ENCODE results near the gene TFCP2.

Gene TFCP2

DNA sequence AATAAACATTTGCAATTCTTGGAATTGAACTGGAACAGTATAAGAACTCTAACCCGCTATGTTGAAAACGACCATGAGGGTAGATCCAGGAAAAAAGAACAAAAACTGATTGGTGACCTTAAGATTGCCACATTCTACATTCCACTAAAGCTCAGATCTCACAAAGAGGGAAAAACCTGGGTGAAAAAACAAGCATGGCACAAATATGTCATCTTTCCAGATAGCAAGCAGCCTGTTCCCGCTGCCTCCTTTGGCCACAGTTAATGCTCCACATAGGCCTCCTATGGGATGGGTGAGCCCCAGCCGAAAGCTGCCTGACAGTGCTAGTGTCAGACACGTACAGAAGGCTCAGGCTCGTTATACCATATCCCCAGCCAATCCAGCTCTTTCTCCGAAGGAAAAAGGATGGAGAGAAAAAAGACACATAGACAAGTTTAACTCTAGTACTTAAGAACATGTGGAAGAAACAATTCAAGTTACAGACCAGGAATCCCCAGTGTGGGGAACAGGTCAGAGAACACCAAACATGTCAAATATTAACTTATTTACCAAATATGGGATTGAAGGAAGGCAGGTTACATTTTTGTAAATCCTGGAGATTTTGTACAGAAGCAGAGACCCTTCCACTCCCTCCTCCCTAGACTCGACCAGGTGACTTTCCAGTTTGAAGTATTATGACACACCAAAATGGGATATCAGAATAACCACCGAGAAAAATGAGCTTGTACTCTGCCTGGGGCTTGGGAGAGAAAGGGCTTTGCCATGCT is 110.1 kb downstream of the TFCP2 start:
- Histone ChIP-seq H3K4me3 (ENCODE audit: low read depth, low read length) (no peak overlapping the region), H3K27ac (no peak overlapping the region), H3K36me3 (peaks cover 90% of the 10 kb centered on the region), H3K9me3 (ENCODE audit: severe bottlenecking) (no peaks in the 10 kb centered on the region), H3K27me3 (ENCODE audit: insufficient read depth, low read depth, severe bottlenecking) (no peaks in the 10 kb centered on the region)
- DNase-seq: no peak
- TF ChIP-seq, protein P1, sequence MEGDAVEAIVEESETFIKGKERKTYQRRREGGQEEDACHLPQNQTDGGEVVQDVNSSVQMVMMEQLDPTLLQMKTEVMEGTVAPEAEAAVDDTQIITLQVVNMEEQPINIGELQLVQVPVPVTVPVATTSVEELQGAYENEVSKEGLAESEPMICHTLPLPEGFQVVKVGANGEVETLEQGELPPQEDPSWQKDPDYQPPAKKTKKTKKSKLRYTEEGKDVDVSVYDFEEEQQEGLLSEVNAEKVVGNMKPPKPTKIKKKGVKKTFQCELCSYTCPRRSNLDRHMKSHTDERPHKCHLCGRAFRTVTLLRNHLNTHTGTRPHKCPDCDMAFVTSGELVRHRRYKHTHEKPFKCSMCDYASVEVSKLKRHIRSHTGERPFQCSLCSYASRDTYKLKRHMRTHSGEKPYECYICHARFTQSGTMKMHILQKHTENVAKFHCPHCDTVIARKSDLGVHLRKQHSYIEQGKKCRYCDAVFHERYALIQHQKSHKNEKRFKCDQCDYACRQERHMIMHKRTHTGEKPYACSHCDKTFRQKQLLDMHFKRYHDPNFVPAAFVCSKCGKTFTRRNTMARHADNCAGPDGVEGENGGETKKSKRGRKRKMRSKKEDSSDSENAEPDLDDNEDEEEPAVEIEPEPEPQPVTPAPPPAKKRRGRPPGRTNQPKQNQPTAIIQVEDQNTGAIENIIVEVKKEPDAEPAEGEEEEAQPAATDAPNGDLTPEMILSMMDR (IDR thresholded peaks at IDR 0.05; ENCODE audit: low read depth, low read length): no peak

DNA sequence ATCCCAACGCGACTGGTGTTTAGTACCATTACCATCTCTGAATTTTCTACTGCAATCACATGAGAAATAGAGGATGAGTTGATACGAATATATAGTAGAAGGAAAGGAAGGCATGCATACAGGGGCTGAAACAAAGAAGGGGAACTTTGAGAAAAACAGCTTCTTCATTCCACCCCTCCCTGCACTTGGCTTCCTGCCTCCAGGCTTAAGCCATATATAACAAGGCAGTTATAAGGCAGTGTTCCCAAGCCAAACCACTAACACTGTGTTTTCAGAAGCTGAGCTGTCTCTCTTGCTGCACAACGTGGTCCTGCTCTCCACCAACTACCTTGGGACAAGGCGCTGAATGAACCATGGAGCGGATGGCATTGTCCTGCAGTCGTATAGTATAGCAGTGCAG is 113.8 kb downstream of the TFCP2 start:
- H3K27ac ChIP-seq: no peak overlapping the region

DNA sequence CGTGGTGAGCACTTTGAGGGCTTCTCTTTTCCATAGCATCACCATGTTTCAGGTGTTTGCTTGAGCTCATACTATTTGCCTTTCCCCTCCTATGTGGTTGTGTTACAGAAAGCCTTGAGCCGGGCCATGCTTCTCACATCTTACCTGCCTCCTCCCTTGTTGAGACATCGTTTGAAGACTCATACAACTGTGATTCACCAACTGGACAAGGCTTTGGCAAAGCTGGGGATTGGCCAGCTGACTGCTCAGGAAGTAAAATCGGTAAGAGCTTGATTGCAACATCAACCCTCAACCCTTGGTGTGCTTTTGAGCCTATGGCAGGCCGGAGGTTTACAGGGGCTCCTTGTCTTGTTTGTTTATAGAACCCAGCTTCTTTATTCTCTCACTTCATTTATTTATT is 116.7 kb downstream of the TFCP2 start:
- H3K27ac ChIP-seq: no peak overlapping the region
- DNase-seq: no peak
- H3K27me3 ChIP-seq (ENCODE audit: insufficient read depth, low read depth, severe bottlenecking): no peaks in the 10 kb centered on the region
- H3K9me3 ChIP-seq (ENCODE audit: severe bottlenecking): no peaks in the 10 kb centered on the region
- TF ChIP-seq, protein P1 (IDR thresholded peaks at IDR 0.05; ENCODE audit: low read depth, low read length): no peak
- H3K4me3 ChIP-seq (ENCODE audit: low read depth, low read length): no peak overlapping the region
- peaks cover 75% of the 10 kb centered on the region for H3K36me3 ChIP-seq

More for the DNA sequence above, 113.8 kb downstream of the TFCP2 start:
- Histone ChIP-seq H3K36me3 (peaks cover 80% of the 10 kb centered on the region), H3K4me3 (ENCODE audit: low read depth, low read length) (no peak overlapping the region), H3K9me3 (ENCODE audit: severe bottlenecking) (no peaks in the 10 kb centered on the region), H3K27me3 (ENCODE audit: insufficient read depth, low read depth, severe bottlenecking) (no peaks in the 10 kb centered on the region)
- TF ChIP-seq, protein P1 (IDR thresholded peaks at IDR 0.05; ENCODE audit: low read depth, low read length): no peak
- DNase-seq: no peak

DNA sequence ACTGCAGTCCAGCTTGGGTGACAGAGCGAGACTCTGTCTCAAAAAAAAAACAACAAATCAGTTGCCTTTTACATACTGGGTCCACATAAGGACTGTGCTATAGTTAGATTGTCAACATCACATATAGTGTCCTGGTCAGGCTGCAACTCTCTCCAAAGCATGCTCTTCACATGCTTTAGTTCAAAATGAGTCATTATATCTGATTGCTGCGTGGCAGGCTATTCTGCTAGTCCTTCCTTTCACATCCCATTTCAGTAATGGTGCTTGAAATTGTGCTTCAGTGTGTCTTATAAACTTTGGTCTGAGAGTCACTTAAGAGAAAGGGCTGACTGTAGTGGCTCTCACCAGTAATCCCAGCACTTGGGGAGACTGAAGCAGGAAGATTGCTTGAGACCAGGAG is 117.9 kb downstream of the TFCP2 start:
- no peak overlapping the region for H3K27ac ChIP-seq
- H3K4me3 ChIP-seq (ENCODE audit: low read depth, low read length): no peak overlapping the region
- TF ChIP-seq, protein P1 (IDR thresholded peaks at IDR 0.05; ENCODE audit: low read depth, low read length): no peak
- no peaks in the 10 kb centered on the region for H3K27me3 ChIP-seq (ENCODE audit: insufficient read depth, low read depth, severe bottlenecking)
- peaks cover 75% of the 10 kb centered on the region for H3K36me3 ChIP-seq
- no peaks in the 10 kb centered on the region for H3K9me3 ChIP-seq (ENCODE audit: severe bottlenecking)
- no peak for DNase-seq

DNA sequence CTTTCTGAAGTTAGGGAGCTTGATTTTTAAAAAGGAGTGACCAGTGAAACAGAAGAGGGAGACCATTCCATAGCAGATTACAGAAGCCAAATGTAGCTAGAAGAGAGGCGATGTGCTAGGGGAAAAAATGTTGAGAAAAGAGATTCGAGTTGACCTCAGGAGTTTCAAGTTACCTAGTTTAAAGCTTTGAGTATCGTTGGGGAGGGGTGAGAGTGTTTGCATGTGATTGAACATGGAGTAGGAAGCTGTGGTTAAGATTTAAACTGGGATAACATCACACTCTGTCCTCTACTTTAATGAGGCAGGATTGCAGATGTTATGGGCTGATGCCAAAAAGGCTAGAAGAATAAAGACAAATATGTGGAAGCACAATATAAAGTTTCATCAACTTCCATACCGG is 121.1 kb downstream of the TFCP2 start:
- Histone ChIP-seq H3K27ac (no peak overlapping the region), H3K27me3 (ENCODE audit: insufficient read depth, low read depth, severe bottlenecking) (no peaks in the 10 kb centered on the region), H3K4me3 (ENCODE audit: low read depth, low read length) (no peak overlapping the region), H3K36me3 (peaks cover 49% of the 10 kb centered on the region), H3K9me3 (ENCODE audit: severe bottlenecking) (no peaks in the 10 kb centered on the region)
- TF ChIP-seq, protein P1 (IDR thresholded peaks at IDR 0.05; ENCODE audit: low read depth, low read length): no peak
- DNase-seq: no peak

DNA sequence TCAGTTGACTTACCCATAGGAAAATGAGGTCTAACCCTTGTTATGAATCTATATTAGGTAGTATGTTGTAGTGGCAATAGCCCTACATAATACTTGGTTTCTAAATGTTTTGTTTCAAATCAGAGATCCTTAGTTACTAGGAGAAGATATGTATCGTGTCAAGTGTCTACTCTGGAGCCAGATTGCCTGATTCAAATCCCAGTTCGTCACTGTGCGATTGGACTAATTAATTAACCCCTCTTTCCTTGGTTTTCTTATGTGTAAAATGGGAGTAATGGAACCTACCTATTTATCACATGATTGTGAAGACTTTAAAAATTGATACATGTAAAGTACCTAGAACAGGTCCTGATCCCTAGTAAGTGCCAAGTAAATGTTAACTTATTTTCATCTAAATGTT is 123.4 kb downstream of the TFCP2 start:
- H3K27ac ChIP-seq: no peak overlapping the region
- TF ChIP-seq, protein P1 (IDR thresholded peaks at IDR 0.05; ENCODE audit: low read depth, low read length): no peak

More for the DNA sequence above, 123.4 kb downstream of the TFCP2 start:
- Histone ChIP-seq H3K9me3 (ENCODE audit: severe bottlenecking) (no peaks in the 10 kb centered on the region), H3K36me3 (peaks cover 35% of the 10 kb centered on the region), H3K4me3 (ENCODE audit: low read depth, low read length) (no peak overlapping the region), H3K27me3 (ENCODE audit: insufficient read depth, low read depth, severe bottlenecking) (no peaks in the 10 kb centered on the region)
- no peak for DNase-seq

All from WERI-Rb-1 (cell line).